ENCODE measurements around the gene RAI14.

Gene RAI14

GRCh38 chr5:34648039-34648839 is 7.9 kb upstream of the RAI14 start:
- no peak for DNase-seq

DNA sequence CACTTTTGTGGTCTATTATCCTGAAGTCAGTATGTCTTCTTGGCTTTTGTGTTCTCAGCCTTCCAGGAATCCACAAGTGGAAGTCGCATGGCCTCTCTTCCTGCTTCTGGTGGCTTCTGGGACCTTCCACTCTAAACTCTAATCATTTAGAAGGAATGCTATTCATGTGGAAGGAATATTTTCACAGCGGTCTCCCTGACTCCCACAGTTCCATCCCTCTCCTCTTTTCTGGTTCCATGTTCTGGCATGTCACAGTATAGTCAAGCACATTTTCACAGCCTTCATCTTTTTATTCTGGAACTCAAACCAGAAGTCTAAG is 7.3 kb upstream of the RAI14 start:
- DNase-seq, result no peak

- DNase-seq, result no peak
Observed at GRCh38 chr5:34651791-34652190, 4.3 kb upstream of the RAI14 start.

- no peak for DNase-seq
Observed at GRCh38 chr5:34652466-34652865, 3.7 kb upstream of the RAI14 start.

DNA sequence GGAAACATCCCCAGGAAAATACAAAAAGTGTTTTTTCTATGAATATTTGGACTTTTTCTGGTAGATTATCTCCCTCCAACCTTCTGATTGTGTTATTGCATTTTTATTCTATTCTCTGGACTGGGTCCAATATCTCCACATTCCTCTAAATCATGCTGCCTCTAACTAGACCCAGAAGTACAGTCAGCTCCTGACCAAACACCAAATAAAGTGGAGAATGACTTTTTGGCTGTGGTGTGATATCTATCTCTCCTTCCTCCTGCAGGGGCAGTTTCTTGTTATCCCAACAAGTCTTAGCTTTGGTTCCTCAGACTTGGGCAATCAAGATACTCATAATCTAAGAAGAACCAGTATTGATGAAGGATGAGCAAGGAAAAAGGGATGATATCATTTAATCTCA is 3.2 kb upstream of the RAI14 start:
- DNase-seq, result no peak

- no peak for DNase-seq
Observed at GRCh38 chr5:34653708-34654107, 2.4 kb upstream of the RAI14 start.

- peak in 1 of 2 experiments; percentile 9 for DNase-seq
Observed at GRCh38 chr5:34655354-34655991, 655 bp upstream of the RAI14 start.

DNA sequence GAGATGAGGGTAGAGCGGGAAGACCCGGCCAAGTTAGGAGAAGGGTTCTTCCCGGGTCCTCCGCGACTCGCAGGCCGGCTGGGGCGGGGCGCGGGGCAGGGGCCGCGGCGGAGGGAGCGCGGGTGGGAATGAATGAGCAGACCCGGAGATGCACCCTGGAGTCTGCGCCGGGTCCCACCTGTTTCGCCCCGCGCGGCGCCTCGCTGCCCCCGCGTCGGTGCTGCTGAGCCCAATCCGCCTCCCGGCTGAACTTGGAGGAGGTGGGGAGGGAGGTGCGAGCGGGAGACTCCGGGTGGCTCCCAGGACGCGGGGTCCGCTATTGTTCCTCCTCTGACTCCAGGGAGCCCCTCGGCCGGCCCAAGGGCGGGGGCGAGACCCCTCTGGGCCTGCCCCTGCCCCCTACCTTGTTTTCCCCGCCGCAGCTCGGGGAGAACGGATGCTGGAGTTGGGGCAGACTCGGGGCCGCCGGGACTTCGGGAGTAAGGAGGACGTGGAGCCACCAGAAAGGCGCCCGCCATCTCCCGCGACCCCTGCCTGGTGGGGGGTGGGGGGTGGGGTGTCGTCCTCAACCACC is 659 bp downstream of the RAI14 start:
- no peak for DNase-seq

- no peak for DNase-seq
Observed at GRCh38 chr5:34657274-34657921, 1.3 kb downstream of the RAI14 start.

GRCh38 chr5:34657988-34658387 is 1.9 kb downstream of the RAI14 start:
- DNase-seq, result no peak

DNA sequence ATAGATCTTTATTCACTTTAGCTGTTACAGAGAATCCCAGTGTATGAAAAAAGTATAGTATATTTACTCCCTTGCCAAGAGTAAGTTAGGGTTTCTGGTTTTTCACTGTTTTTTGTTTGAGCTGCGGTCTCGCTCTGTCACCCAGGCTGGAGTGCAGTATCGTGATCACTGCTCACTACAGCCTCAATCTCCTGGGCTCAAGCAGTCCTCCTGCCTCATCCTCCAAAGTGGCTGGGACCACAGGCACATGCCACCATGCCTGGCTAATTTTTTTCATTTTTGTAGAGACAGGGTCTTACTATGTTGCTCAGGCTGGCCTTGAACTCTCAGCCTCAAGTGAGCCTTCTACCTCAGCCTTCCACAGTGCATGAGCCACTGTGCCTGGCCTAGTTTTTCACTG is 3.0 kb downstream of the RAI14 start:
- no peak for DNase-seq

DNA sequence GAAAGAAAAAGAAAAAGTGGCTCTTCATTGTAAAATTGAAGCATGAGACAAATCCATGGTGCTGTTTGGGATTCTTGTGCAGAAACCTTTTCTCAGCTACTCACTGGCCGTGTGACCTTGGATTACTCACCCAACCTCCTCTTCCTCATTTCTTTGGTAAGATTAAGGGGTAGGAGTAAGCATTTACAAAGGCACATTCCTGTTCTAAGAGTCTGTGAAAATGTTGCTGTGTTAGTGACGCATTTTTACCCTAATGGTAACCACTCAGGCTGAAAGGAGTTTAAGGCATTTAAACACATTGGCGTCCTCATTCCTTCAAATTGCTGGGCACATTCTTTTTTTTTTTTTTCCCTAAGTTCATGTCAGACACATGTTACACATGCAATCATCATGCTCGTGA is 4.3 kb downstream of the RAI14 start:
- DNase-seq, result no peak

GRCh38 chr5:34663771-34664496 is 7.8 kb downstream of the RAI14 start:
- no peak for DNase-seq

GRCh38 chr5:34666392-34667080 is 10.4 kb downstream of the RAI14 start:
- no peak for DNase-seq

GRCh38 chr5:34667705-34668104 is 11.6 kb downstream of the RAI14 start:
- no peak for DNase-seq

DNA sequence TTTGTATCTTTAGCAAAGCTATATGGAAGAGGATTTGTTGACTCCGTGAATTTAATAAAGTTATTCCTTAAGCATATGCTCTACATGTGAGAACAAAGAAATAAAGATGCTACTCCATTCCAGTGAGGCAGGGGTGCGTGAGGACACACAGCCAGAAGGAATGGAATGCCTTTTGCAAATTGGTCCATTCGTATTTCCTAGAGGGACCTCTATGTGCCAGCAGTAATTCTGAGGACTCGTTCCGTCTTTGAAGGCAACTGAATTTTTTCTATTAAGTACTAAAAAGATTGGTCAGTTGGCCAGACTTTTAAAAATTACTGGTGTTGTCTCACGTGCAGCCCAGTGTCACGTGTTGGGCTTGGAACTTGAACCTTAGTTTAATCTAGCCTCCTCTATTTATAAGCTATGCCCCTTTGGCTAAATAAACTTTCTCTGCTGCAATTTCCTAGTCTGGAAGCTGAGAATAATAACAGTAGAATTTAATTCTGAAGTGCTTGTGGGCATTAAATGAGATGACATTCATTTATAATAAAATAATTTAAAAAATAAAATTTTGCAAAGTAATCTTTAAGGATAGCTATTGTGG is 13.9 kb downstream of the RAI14 start:
- no peak for DNase-seq

GRCh38 chr5:34672196-34672595 is 16.1 kb downstream of the RAI14 start:
- DNase-seq, result no peak

- no peak for DNase-seq
Observed at GRCh38 chr5:34673463-34674125, 17.5 kb downstream of the RAI14 start.

GRCh38 chr5:34674187-34674586 is 18.1 kb downstream of the RAI14 start:
- DNase-seq, result no peak

DNA sequence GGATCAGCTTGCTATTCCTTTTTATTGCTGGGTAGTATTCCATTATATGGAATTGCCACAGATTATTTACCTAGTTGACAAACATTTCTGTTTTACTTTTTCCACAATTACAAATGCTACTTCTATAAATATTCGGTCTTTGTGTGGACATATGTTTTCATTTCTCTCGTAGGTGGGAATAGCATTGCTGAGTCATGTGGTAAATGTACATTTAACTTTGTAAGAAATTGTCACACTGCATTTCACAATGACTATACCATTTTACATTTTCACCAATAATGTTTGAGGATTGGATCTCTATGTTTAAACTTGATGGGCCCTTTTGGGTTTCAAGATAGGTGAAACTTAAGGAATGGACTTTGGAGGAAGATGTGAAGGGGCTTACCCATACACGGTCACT is 19.7 kb downstream of the RAI14 start:
- no peak for DNase-seq

GRCh38 chr5:34676416-34676815 is 20.3 kb downstream of the RAI14 start:
- DNase-seq, result no peak

DNA sequence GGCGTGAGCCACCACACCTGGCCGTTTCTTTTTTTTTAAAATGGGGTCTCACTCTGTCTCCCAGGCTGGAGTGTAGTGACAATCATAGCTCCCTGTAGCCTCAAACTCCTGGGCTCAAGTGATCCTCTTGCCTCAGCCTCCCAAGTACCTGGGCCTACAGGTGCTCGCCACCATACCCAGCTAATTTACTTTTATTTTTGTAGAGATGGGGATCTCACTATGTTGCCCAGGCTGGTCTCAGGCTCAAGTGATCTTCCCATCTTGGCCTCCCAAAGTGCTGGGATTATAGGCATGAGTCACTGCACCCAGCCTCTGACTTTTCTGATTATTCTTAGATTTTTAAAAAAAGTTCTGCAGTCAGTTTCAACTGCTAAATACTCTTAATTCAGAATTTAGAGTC is 21.3 kb downstream of the RAI14 start:
- DNase-seq, result no peak
